ENCODE data around the gene MUL1. TPM values are rescaled to one million over a fixed set of nuclear protein-coding genes. Genes with fewer than 3 reads are reported as not detected.

MUL1 gene
- total and polyA plus RNA-seq, 2 of the 8 experiments (the other 6 are each of a cell fraction or from before 2014, with no cell fraction given): 16.4 to 20.8 TPM

- FAIRE-seq: no peak
- CTCF ChIA-PET (ENCODE audit: partially characterized antibody): interaction anchor here (0.8 to 2.5 kb wide), 2 partner anchors 46 to 113 kb away, joined by 4 to 10 read pairs; no protein-coding TSS in a partner anchor
- H2BK12ac ChIP-seq (ENCODE audit: low read depth, low read length): no peak overlapping the region
Measured at GRCh38 chr1:20528221-20528620, 20.3 kb upstream of the MUL1 start.

More at GRCh38 chr1:20528221-20528620, 20.3 kb upstream of the MUL1 start:
- no peak overlapping the region for H3K4me2 ChIP-seq (ENCODE audit: insufficient read depth in 1 of 2, low read depth in 2 of 2, low read length in 2 of 2)
- H2AK5ac ChIP-seq (ENCODE audit: low read depth, low read length): no peak overlapping the region
- no peaks in the 10 kb centered on the region for H3K9me3 ChIP-seq (ENCODE audit: insufficient read depth in 2 of 2, low read depth in 1 of 2, low read length in 1 of 2)
- H3K27me3 ChIP-seq (replicated peaks in 1 of 4; ENCODE audit: control insufficient read depth in 3 of 4, extremely low read depth in 1 of 4, insufficient read depth in 3 of 4, low read length in 3 of 4): peaks cover 0 to 6% (median under 1%) of the 10 kb centered on the region in 4 experiments; a peak in 3 of 7 replicates
- POLR2A ChIA-PET (ENCODE audit: partially characterized antibody): no interaction called here
- no peak overlapping the region for H2BK5ac ChIP-seq (ENCODE audit: low read depth, low read length)
- no peaks in the 10 kb centered on the region for H3K79me1 ChIP-seq (ENCODE audit: low read depth, low read length)
- no peaks in the 10 kb centered on the region for H3K4me1 ChIP-seq (replicated peaks in 1 of 4; ENCODE audit: control insufficient read depth in 3 of 4, insufficient read depth in 4 of 4, low read length in 3 of 4)
- no peak overlapping the region for H3K14ac ChIP-seq (ENCODE audit: insufficient read length)
- no peaks in the 10 kb centered on the region for H3K36me3 ChIP-seq (ENCODE audit: control insufficient read depth in 2 of 4, insufficient read depth in 4 of 4, low read length in 3 of 4)
- H3K23ac ChIP-seq (ENCODE audit: insufficient read length): no peak overlapping the region
- TF ChIP-seq CHD2 (IDR thresholded peaks at IDR 0.05; ENCODE audit: low read length) (no peak), SIRT6 (IDR thresholded peaks at IDR 0.05; ENCODE audit: low read length) (no peak), SP2 (IDR thresholded peaks at IDR 0.05; ENCODE audit: low read length) (no peak), MAFK (IDR thresholded peaks at IDR 0.05; ENCODE audit: low read depth, low read length) (no peak), ASH2L (IDR thresholded peaks at IDR 0.05; ENCODE audit: low read length) (no peak), NRF1 (IDR thresholded peaks at IDR 0.05; ENCODE audit: low read depth, low read length) (no peak), SIN3A (conservative IDR thresholded peaks at IDR 0.05 in 1 of 2, IDR thresholded peaks at IDR 0.05 in 1 of 2; ENCODE audit: low read depth in 1 of 2, low read length in 2 of 2) (no peak), BACH1 (IDR thresholded peaks at IDR 0.05; ENCODE audit: low read length) (no peak), EZH2 (IDR thresholded peaks at IDR 0.05; ENCODE audit: low read depth, low read length, severe bottlenecking) (no peak), SIX5 (IDR thresholded peaks at IDR 0.05; ENCODE audit: low read depth, low read length) (no peak), HDAC6 (IDR thresholded peaks at IDR 0.05; ENCODE audit: low read depth, low read length) (no peak), TCF12 (IDR thresholded peaks at IDR 0.05; ENCODE audit: low read depth, low read length) (no peak), TEAD4 (IDR thresholded peaks at IDR 0.05; ENCODE audit: low read depth, low read length) (no peak), GABPA (IDR thresholded peaks at IDR 0.05; ENCODE audit: borderline replicate concordance, insufficient read depth, low read length) (no peak), RXRA (IDR thresholded peaks at IDR 0.05; ENCODE audit: insufficient read depth, low read depth, low read length) (no peak), JUN (IDR thresholded peaks at IDR 0.05; ENCODE audit: low read depth, low read length) (no peak), CHD1 (IDR thresholded peaks at IDR 0.05; ENCODE audit: low read depth, low read length) (no peak)
- no peak overlapping the region for H2BK120ac ChIP-seq (replicated peaks; ENCODE audit: low read depth, low read length)
- no peak overlapping the region for H3K4ac ChIP-seq (replicated peaks; ENCODE audit: insufficient read length, low read depth, low read length)
- H4K20me1 ChIP-seq (replicated peaks in 1 of 2; ENCODE audit: control insufficient read depth in 1 of 2, insufficient read depth in 2 of 2, low read length in 2 of 2): peaks cover 0 to 1% of the 10 kb centered on the region in 2 experiments
- no peak overlapping the region for H3K56ac ChIP-seq (replicated peaks; ENCODE audit: insufficient read length, low read depth, low read length)
- no peak overlapping the region for H3K27ac ChIP-seq (ENCODE audit: low read depth, low read length)
- H3K79me2 ChIP-seq (ENCODE audit: control insufficient read depth in 1 of 2, insufficient read depth in 2 of 2, low read length in 2 of 2): no peaks in the 10 kb centered on the region
- H3K9ac ChIP-seq (replicated peaks in 1 of 4; ENCODE audit: extremely low read depth in 1 of 4, low read depth in 3 of 4, low read length in 3 of 4): no peak overlapping the region
- H2BK20ac ChIP-seq (ENCODE audit: low read length): no peak overlapping the region
- H2AFZ ChIP-seq (ENCODE audit: low read length): no peak overlapping the region
- no peaks in the 10 kb centered on the region for H3K23me2 ChIP-seq (ENCODE audit: low read depth, low read length)
- DNase-seq (ENCODE audit: low read depth in 1 of 2, low spot score in 2 of 2): no peak
- no peak overlapping the region for H3K18ac ChIP-seq (ENCODE audit: extremely low read depth, low read length)
- no peak overlapping the region for H2BK15ac ChIP-seq (ENCODE audit: low read length)
- no peak overlapping the region for H4K91ac ChIP-seq (replicated peaks; ENCODE audit: insufficient read length, low read length)
- H4K8ac ChIP-seq (ENCODE audit: extremely low read depth, insufficient read depth, low read length): no peak overlapping the region
- no peak overlapping the region for H4K5ac ChIP-seq (ENCODE audit: insufficient read length, low read depth, low read length)
- no peak overlapping the region for H3K4me3 ChIP-seq (ENCODE audit: extremely low read depth in 1 of 4, insufficient read depth in 2 of 4, low read depth in 3 of 4, low read length in 4 of 4)
- 76% methylated on average over 7 of the region's 7 CpGs; no CpG with 5 or more reads in 1 of the 2 experiments for WGBS, 2 experiments (ENCODE audit: extremely low coverage in 1 of 2, insufficient coverage in 1 of 2, insufficient read length in 1 of 2, insufficient replicate concordance in 2 of 2, low coverage in 1 of 2, low lambda C conversion rate in 2 of 2, missing lambda C conversion rate in 1 of 2)
